Measurements from ENCODE around the gene SLC25A18. TPM values are rescaled to one million over a fixed set of nuclear protein-coding genes. Genes with fewer than 3 reads are reported as not detected.
A peak's percentile ranks its signal among the peaks of the same experiment; 100 is the strongest.
"Not testable (repeated sequence)": the region's sequence is repeated elsewhere in the genome, so short reads cannot be mapped to it uniquely, and the experiment has no call there.

The SLC25A18 gene
- total RNA-seq, 1 experiment from 2014 or later, result 0.16 TPM

DNA sequence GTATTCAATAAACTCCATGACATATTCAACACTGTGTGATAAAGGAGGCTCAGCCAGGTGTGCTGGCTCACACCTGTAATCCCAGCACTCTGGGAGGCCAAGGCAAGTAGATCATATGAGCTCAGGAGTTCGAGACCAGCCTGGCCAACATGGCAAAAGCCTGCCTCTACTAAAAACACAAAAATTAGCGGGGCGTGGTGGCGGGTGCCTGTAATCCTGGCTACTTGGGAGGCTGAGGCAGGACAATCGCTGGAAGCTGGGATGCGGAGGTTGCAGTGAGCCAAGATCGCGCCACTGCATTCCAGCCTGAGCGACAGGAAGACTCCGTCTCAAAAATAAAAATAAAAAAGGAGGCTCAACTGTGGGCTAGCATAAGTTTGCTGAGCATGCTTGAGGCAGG, 4.1 kb upstream of the SLC25A18 start:
- no peaks in the 10 kb centered on the region for H3K36me3 ChIP-seq
- no peak for DNase-seq
- H3K4me3 ChIP-seq, result no peak overlapping the region
- no peaks in the 10 kb centered on the region for H3K27me3 ChIP-seq
- no peaks in the 10 kb centered on the region for H3K9me3 ChIP-seq

DNA sequence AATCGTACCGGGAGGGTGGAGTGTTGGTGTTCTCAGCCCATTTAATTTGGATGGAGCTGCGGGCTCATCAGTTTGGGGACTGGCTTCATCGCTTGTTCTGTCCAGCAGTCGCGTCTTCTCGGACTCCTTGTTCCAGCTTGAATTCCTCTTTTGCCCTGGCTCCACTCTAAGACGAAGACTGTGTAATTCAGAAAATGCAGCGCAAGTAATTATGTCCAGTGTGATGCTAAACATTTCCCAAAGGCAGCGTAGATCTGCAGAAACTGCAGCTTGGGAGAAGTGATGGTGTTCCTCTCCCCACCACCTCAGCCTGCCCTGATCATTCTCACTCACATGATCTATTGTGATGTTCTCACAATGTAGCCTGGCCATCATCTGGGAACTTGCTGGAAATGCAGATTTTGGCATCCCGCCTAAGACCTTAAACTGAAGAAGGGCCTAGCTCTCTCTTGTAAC, 666 bp downstream of the SLC25A18 start:
- no peaks in the 10 kb centered on the region for H3K36me3 ChIP-seq
- peak; percentile 3 for DNase-seq
- H3K9me3 ChIP-seq, result no peaks in the 10 kb centered on the region
- H3K27me3 ChIP-seq, result no peaks in the 10 kb centered on the region
- H3K4me3 ChIP-seq, result no peak overlapping the region

DNA sequence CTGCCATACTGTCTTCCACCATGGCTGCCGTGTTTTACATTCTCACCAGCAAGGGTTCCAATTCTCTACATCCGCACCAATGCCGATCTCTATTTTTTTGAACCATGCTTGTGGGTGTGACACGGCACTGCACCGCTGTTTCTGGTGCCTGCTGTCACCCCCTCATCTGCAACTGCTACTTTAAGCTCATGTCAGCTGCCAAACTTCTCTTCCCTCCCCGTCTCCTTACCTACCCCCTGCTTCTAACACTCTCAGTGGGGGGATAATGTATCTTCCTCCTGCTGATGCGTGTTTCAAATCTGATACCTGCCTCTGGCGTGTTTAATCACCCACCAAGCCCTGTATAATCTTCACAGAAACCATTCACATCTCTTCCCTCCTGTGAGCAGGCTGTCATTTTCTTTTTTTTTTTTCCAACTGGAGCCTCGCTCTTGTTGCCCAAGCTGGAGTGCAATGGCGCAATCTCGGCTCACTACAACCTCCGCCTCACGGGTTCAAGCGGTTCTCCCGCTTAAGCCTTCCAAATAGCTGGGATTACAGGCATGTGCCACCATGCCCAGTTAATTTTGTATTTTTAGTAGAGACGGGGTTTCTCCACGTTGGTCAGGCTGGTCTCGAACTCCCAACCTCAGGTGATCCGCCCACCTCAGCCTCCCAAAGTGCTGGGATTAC, 2.9 kb downstream of the SLC25A18 start:
- H3K9me3 ChIP-seq, H3K4me3 ChIP-seq, H3K36me3 ChIP-seq, DNase-seq, H3K27me3 ChIP-seq: not testable (repeated sequence)

DNA sequence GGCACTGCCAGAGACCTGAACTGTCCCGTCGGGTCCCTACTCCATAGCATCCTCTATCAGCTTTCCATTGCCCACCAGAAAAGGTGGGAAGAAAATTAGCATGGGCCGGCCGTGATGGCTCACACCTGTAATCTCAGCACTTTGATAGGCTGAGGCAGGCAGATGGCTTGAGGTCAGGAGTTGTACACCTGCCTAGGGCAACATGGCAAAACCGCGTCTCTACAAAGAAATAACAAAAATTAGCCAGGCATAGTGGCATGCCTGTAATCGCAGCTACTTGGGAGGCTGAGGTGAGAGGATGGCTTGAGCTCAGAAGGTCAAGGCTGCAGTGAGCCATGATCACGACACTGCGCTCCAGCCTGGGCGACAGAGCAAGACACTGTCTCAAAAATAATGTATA, 3.5 kb downstream of the SLC25A18 start:
- no peak overlapping the region for H3K4me3 ChIP-seq

DNA sequence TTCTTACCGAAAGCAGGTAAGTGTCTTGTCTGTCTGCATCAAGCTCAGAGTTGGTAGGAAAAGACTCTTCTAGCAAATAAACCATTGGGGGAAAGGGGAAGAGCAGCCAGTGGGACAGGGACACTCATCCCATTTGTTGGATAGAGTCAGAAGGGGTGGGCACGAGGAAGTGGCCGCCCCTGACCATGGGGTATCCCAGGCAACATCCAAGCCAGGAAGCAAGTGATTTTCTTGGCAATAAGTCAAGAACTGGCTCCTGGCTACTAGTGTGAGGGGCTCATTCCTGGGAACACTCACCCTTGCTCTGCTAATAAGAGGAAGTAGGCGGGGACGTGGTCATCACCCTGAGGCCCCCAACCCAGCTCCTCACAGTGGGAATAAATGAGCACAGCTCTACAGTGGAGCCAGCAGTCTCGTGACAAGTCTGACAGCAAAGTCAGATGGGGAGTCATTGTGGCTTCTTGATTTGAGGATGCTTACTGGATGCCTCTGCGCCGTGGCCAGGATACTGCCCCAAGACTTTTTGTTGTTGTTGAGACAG, 6.7 kb downstream of the SLC25A18 start:
- no peak overlapping the region for H3K4me3 ChIP-seq
- no peaks in the 10 kb centered on the region for H3K9me3 ChIP-seq
- DNase-seq, result peak; percentile 36
- no peaks in the 10 kb centered on the region for H3K36me3 ChIP-seq
- H3K27me3 ChIP-seq, result no peaks in the 10 kb centered on the region

More for the DNA sequence above, 3.5 kb downstream of the SLC25A18 start:
- H3K27me3 ChIP-seq, result no peaks in the 10 kb centered on the region
- DNase-seq, result no peak
- no peaks in the 10 kb centered on the region for H3K36me3 ChIP-seq
- no peaks in the 10 kb centered on the region for H3K9me3 ChIP-seq

DNA sequence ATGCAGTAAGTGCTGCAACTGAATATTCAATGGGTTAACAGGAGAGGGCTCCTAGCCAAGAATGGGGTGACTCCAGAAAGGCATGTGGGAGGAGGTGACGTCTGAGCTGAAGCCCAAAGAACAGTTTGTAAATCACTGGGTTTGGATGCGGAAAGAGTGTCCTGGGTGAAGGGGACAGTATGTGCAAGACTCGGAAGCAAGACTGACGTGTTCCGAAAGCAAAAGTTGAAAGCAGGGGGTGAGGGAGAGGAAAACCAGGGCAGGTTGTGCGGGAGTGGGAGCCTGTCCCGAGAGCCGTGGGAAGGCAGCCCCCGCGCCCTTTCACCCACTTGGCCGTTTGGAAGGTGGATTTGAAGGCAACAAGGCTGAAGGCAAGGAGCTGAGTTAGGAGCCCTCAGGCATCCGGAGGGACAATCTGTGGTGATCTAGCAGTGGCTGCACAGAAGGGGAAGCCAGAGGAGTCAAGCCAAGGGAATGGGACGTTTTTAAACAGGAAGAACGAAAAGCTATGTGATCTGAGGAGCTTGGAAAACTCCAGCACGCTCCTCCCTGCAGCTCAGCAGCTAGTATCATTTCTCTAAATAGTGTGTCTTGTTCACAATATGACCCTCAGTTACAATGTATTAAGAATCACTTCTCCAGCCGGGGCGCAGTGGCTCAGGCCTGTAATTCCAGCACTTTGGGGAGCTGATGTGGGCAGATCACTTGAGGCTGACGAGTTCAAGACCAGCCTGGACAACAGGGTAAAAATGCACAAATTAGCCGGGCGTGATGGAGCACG, 7.7 kb downstream of the SLC25A18 start:
- peak; percentile 50 for DNase-seq

DNA sequence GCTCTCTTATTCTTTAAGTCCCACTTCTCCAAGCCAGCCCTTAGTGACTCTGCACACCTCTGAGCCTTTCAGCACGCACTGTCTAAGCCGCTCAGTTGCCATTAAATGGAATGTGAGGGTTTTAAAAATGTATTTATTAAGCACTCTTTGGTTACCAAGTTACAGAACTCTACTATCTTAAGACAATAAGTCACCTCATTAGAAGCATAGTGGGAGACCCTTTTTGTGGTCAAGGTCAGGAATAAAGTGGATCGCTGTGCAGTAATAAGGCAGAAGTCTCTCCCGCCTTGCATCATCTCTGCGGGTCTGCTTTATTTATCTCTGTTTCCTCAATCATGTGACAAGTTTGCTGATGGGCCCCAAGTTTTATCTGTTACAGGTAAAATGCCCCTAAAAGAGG, 11.9 kb downstream of the SLC25A18 start:
- H3K36me3 ChIP-seq, result no peaks in the 10 kb centered on the region
- DNase-seq, result no peak

More for the DNA sequence above, 7.7 kb downstream of the SLC25A18 start:
- H3K27me3 ChIP-seq, result no peaks in the 10 kb centered on the region
- H3K4me3 ChIP-seq, result no peak overlapping the region
- H3K9me3 ChIP-seq, result no peaks in the 10 kb centered on the region
- H3K36me3 ChIP-seq, result no peaks in the 10 kb centered on the region

DNA sequence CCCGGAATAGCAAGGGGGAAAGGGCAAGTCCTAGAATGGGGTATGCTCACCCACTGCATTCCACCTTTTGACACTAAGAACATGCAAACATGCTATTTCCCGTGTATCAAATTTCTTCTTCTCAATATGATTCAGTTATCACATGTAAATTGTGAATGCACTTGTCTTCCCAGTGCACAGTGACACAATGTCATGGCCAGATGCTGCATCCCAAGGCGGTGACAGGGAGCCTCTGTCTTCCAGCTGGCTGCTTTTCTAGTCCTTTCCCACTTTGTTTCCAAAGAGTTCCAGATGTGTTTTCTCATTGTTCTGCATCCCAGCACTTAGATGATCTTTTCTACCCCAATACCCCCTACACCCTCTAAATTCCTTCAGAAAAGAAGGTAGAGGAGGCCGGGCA, 12.4 kb downstream of the SLC25A18 start:
- no peak overlapping the region for H3K4me3 ChIP-seq
- no peaks in the 10 kb centered on the region for H3K9me3 ChIP-seq
- H3K27me3 ChIP-seq, result no peaks in the 10 kb centered on the region
- no peaks in the 10 kb centered on the region for H3K36me3 ChIP-seq
- DNase-seq, result no peak

More for the DNA sequence above, 11.9 kb downstream of the SLC25A18 start:
- H3K27me3 ChIP-seq, result no peaks in the 10 kb centered on the region
- no peak overlapping the region for H3K4me3 ChIP-seq
- H3K9me3 ChIP-seq, result no peaks in the 10 kb centered on the region

DNA sequence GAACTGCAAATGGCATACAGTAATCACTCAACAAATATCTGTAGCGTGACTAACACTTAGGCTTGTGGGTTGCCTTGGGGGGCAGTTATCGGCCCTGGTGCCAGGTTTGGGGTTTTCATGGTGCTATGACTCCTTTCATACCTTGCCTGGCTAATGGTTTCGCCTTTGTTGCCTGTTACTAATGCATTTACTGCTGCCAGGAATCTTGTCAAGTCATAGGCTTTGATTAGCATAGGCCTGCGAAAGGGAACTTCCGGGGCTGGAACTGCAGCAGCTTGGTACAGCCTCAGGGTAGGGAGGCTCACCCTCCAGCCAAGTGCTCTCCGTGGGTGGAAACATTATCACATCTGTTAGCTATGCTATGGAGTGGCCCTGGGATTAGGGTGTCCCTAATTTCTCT, 13.2 kb downstream of the SLC25A18 start:
- Histone ChIP-seq H3K4me3 (no peak overlapping the region), H3K9me3 (no peaks in the 10 kb centered on the region), H3K27me3 (no peaks in the 10 kb centered on the region), H3K36me3 (no peaks in the 10 kb centered on the region)
- DNase-seq, result peak; percentile 96

DNA sequence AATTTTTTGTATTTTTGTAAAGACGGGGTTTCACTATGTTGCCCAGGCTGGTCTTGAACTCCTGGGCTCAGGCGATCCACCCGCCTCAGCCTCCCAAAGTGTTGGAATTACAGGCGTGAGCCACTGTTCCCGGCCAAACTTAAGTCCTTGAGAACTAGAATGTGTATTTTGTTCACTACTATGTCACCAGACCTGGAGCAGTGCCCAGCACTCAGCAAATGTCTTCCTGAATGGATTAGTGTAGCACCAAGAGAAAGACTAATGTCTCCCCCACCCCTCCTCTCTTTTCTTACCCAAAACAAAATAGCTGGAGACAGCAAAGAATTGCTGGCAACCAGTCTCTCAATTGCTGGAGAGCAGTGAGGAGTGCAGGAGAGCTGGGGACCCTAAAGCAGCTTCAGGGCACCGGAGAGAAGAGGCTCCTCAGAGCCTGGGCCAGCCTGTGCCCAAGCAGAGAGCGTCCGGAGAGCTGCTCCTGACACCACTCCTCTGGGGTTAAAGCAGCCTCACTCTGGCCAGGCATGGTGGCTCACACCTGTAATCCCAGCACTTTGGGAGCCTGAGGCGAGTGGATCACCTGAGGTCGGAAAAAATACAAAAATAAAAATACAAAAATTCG, 14.9 kb downstream of the SLC25A18 start:
- Histone ChIP-seq H3K36me3 (no peaks in the 10 kb centered on the region), H3K27me3 (no peaks in the 10 kb centered on the region), H3K4me3 (no peak overlapping the region), H3K9me3 (no peaks in the 10 kb centered on the region)
- peak; percentile 31 for DNase-seq

DNA sequence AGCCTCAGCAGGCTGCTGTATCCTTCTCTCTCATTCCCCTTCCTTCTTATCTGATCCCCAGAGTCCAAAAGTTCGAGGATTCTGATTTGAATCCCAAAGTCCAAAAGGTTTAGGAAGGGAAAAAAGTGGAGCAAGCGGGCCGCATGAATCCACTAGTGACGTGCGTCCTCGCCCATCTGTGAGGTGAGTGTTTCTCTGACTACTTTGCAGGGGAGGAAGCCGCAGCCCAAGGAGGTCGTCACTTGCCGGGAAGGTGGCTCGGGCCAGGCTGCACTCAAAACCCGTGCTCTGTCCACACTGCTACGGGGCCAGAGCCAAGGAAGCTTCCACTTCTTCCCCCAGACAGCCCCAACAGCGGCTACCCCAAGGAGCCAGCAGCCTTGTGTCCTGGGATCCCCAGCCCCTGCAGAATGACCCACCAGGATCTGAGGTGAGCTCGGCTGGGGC, 16.3 kb downstream of the SLC25A18 start:
- Histone ChIP-seq H3K27me3 (no peaks in the 10 kb centered on the region), H3K9me3 (no peaks in the 10 kb centered on the region), H3K4me3 (no peak overlapping the region), H3K36me3 (no peaks in the 10 kb centered on the region)
- DNase-seq, result no peak

DNA sequence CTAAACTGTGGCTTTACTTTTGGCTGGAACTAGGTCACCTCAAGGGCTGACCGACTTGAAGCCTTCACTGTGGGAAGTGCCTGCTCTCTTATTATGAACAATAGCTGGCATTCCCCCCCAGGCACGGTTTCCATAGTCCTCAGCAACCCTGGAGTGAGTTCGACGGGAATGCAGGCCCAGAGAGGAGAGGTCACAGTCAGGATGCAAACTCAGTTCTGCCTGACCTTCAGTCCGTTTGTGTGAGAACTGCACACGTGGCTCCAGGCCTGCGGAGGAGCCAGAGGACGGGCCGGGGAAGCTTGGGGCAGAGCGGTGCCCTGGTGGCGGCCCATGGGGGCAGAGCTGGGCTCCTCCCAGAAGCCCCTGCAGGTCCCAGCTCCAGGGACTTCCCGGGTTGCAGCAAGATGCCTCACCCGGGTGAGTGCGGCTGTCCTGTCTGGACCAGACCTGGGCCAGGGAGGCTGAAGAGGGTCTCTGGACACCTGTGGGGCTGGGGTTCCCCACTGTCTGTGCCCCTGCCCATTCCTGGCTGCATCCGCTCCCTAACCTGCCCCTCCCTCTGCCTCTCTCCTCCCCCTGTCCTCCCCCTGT, 17.2 kb downstream of the SLC25A18 start:
- no peaks in the 10 kb centered on the region for H3K27me3 ChIP-seq
- no peaks in the 10 kb centered on the region for H3K9me3 ChIP-seq
- H3K4me3 ChIP-seq, result no peak overlapping the region
- no peak for DNase-seq
- H3K36me3 ChIP-seq, result no peaks in the 10 kb centered on the region

DNA sequence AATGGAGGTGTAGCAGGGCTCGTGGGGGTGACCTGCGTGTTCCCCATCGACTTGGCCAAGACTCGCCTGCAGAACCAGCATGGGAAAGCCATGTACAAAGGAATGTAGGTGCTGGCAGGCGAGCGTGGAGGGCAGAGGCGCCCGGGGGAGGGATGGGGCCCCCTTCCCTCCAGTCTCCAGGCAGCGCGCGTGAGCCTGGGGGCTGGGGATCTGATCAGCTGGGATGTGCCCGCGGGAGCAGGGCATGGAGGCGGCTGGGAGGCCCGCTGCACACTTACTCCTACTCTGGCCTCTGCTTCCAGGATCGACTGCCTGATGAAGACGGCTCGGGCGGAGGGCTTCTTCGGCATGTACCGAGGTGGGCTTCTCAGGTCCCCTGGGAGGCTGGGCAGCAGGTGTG, 17.8 kb downstream of the SLC25A18 start:
- no peak for DNase-seq
- Histone ChIP-seq H3K9me3 (no peaks in the 10 kb centered on the region), H3K27me3 (no peaks in the 10 kb centered on the region), H3K36me3 (no peaks in the 10 kb centered on the region), H3K4me3 (no peak overlapping the region)

DNA sequence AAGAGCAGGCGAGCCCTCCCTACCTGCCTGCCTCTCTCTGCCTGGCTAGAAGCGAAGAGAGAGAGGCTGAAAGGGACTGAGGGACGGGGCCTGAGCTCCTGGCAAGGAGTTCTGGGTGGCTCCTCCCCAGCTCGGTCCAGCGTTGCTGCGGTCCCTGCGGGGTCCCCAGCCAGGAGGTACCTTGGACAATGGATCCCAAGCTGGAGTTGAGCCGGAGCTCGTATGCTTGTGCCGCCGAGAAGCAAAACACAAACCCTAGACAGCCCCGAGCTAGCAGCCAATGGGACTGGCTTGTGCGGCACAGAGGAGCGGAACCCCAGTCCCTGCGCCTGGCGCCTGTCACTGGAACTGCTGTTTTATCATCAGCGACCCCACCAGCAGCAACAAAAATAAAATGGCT, 18.3 kb downstream of the SLC25A18 start:
- H3K9me3 ChIP-seq, result no peaks in the 10 kb centered on the region
- H3K4me3 ChIP-seq, result no peak overlapping the region
- no peaks in the 10 kb centered on the region for H3K36me3 ChIP-seq
- DNase-seq, result no peak
- H3K27me3 ChIP-seq, result no peaks in the 10 kb centered on the region

DNA sequence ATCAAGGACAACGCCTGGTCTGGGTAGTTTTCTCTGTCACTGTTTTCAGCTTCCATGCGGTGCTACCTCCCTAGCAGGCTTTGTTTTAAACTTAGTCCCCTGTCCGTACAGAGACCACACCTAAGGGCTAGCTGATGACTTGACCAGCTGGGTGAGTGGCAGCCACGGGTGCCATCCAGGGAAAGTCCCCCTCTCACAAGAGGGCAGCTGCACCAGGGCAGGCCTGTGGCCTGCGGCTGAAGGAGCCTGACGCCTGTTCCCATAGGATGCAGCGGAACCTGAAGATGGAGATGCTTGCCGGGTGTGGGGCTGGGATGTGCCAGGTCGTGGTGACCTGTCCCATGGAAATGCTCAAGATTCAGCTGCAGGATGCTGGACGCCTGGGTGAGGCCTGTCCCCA, 19.9 kb downstream of the SLC25A18 start:
- H3K36me3 ChIP-seq, result no peaks in the 10 kb centered on the region
- no peak for DNase-seq
- H3K4me3 ChIP-seq, result no peak overlapping the region
- H3K9me3 ChIP-seq, result no peaks in the 10 kb centered on the region
- no peaks in the 10 kb centered on the region for H3K27me3 ChIP-seq

DNA sequence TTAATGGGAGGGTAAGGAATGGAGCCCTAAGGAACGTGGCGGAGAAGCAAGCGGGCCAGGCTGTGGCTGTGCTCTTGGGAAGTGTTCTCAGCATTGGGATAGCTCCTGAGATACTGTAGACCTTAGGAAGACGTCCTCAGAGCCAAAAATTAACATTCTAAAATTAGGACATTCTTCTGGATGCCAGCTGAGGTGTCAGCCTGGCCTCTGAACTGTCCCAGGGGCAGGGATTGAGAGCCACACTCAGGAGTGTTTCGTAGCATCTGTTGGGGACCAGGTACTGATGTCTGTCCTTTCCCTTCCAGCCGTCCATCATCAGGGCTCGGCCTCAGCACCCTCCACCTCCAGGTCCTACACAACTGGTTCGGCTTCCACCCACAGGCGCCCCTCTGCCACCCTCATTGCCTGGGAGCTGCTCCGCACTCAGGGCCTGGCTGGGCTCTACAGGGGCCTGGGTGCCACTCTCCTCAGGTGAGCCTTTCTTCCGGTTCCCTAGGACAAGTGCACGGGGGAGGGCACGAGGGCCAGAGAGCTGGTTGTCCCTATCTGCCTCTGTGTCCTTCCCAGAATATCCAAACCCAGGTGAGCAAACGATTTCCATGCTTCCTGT, 23.6 kb downstream of the SLC25A18 start:
- H3K27me3 ChIP-seq, result no peaks in the 10 kb centered on the region
- DNase-seq, result no peak
- H3K9me3 ChIP-seq, result no peaks in the 10 kb centered on the region
- H3K4me3 ChIP-seq, result no peak overlapping the region
- H3K36me3 ChIP-seq, result peaks cover 4% of the 10 kb centered on the region
